DMS 273 treated with DMSO at 0.1 percent for 48 hours (cell line): ENCODE measurements around the gene MRPS31.

Experiments
- DNase-seq: peaks from one replicate; lab custom pipeline; 2025; lab: John Stamatoyannopoulos, UW

The MRPS31 gene

GRCh38 chr13:40770934-40771618, at the start of gene MRPS31:
Gene MRPS31, minus strand, starts transcription at chr13:40771190. Its CDS starts 54 bp downstream, at chr13:40771136.
- peak; percentile 80 for DNase-seq

- DNase-seq = no peak
These were observed 48.9 kb upstream of the MRPS31 start for GRCh38 chr13:40819797-40820315.

DNA sequence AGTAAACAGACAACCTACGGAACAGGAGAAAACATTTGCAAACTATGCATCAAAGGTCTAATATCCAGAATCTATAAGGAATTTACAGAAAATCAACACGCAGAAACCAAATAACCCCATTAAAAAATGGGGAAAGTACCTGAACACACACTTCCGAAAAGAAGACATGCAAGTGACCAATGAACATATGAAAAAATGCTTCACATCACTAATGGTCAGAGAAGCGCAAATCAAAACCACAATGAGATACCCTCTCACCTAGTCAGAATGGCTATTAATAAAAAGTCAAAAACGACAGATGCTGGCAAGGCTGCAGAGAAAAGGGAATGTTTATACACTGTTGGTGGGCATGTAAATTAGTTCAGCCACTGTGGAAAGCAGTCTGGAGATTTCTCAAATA, 47.9 kb upstream of the MRPS31 start:
- no peak for DNase-seq

- DNase-seq = no peak
These were observed 43.8 kb upstream of the MRPS31 start for GRCh38 chr13:40814803-40815202.

DNA sequence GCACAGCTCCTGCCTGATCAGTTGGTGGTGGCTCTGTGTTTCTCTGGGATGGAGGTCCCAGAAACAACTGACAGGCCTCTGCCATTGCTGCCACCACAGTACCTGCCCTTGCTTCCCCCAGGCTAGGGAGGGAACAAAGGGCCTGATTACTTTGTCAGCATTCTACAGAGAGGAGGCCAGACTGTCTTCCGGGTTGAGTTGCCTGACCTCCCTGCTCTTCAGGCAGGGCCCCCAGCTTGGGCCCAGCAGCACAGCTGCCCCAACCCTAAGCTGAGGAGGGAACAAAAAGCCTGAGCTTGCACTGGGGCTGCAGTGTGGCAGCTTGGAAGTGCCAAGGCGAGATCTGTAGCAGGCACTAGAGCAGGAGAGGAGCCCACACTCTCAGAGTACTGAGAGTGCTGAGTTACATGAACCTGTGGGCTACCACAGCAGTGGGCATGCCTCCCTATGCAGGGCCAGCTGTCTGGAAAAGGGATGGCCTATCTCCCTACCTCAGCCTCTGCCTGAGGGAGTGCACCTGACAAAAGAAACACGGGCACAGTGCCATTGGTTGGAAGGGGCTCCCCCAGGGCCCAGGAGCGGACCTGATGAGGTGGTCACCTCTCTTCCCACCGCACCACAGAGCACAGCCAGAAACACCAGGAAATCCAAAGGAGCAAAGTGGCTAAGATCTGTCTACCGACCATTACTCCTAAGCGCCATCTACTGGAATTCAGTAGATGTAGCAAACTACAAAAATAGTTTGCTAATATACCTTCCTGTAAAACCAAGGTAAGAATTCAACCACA, 42.9 kb upstream of the MRPS31 start:
- no peak for DNase-seq

DNA sequence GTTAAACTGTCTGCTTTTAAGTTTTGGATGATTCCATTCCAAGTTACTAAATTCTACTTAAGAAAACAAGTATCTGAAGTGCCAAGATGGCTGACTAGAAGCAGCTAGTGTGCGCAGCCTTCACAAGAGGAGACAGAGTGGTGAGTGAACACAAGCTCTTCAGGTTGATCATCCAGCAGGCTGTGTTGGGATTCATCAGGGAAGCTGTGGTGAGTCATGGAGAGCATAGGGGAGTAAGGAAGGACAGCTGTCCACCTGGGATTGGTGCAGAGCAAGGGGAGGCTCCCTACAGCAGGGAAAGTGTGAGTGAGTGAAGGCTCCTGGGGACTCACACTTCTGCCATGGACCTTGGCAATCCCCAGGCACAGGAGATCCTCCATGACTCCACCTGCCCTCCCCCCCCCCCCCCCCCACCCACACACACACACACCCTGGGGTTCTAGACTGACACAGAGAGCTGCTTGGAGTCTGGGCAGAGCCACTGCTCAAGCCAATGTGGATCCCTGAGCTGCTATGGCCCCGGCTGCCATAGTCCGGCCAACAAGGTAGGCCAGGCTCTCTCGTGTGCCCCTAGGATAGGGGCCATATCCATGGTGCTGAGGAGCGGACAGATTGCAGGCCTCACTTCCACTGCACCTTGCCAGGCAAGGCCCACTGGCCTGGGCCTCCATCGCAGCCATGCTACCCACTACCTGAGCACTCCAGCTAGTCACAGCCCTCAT, 41.9 kb upstream of the MRPS31 start:
- DNase-seq = no peak

DNA sequence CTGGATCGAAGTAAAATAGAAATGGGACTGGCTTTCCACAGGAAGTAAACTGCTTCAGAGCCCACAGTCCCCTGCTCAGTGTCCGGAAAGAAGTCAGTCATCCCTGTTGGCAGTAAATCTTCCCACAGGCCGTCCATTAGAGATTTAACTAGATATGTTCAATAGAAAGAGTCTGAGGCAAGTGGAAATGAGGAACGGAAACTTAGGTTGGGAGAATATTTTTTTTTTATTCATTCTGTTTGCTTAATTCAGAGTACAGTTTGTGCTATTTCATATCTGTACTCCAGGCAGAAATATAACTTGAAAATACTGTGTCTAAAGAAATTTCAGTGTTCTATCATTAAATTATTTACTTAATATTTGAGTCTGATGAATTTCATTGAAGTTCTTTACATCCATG, 41.1 kb upstream of the MRPS31 start:
- DNase-seq = no peak

DNA sequence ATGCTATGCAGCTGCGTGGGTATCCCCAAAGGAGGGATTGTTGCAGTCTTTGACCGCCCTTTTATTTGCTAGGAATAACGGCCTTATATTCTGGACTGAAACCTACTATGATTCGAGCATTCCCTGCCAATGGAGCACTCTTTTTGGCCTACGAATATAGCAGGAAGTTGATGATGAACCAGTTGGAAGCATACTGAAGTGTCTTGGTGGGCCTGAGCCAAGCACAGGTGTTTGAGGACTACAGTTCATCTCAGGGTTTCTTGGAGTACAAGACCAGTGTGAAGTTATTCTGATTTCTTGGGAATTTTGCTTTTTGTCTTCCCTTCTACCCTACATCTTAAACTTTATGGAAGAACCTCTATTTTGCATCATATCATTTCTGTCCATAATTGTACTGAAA, 38.5 kb upstream of the MRPS31 start:
- DNase-seq = no peak

- DNase-seq = no peak
These were observed 35.3 kb upstream of the MRPS31 start for GRCh38 chr13:40806241-40806640.

DNA sequence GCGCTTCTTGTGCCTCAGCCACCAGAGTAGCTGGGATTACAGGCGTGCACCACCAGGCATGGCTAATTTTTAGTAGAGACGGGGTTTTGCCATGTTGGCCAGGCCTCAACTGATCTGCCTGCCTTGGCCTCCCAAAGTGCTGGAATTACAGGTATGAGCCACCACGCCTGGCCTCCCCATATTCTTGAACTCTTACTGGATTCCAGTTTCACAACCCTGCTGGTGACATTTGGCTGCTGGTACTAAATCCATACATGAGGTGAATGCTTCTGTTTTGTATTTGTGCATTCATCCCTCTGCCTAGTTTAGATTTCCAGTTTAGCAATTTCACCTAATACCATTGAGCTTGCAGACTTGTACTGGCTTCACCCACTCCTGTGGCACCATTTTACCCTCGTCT, 32.3 kb upstream of the MRPS31 start:
- no peak for DNase-seq

GRCh38 chr13:40801255-40802217, 30.5 kb upstream of the MRPS31 start:
- no peak for DNase-seq

GRCh38 chr13:40800559-40800958, 29.6 kb upstream of the MRPS31 start:
- DNase-seq = no peak

- no peak for DNase-seq
These were observed 28.5 kb upstream of the MRPS31 start for GRCh38 chr13:40799508-40799907.

DNA sequence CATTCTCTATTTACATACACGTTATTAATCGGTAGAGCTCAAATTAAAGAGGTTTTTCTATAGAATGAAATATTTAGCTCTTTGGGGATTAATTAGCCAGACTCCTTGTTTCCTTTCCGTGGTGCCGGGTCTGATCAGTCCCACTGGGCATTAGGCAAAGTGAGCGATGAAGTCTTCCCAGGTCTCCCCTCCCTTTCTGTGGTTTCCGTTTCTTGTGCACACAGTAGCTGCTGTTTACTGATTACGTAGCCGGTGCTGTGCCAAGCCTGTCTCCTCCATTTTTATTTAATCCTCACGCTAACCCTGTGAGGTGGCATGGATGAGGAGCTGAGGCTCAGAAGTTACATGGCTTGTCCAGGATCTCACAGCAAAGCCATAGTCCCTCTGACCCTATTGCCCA, 27.4 kb upstream of the MRPS31 start:
- DNase-seq = no peak

- no peak for DNase-seq
These were observed 25.7 kb upstream of the MRPS31 start for GRCh38 chr13:40796649-40797048.

- DNase-seq = no peak
These were observed 23.7 kb upstream of the MRPS31 start for GRCh38 chr13:40794414-40795368.

- DNase-seq = no peak
These were observed 22.3 kb upstream of the MRPS31 start for GRCh38 chr13:40793339-40793738.

DNA sequence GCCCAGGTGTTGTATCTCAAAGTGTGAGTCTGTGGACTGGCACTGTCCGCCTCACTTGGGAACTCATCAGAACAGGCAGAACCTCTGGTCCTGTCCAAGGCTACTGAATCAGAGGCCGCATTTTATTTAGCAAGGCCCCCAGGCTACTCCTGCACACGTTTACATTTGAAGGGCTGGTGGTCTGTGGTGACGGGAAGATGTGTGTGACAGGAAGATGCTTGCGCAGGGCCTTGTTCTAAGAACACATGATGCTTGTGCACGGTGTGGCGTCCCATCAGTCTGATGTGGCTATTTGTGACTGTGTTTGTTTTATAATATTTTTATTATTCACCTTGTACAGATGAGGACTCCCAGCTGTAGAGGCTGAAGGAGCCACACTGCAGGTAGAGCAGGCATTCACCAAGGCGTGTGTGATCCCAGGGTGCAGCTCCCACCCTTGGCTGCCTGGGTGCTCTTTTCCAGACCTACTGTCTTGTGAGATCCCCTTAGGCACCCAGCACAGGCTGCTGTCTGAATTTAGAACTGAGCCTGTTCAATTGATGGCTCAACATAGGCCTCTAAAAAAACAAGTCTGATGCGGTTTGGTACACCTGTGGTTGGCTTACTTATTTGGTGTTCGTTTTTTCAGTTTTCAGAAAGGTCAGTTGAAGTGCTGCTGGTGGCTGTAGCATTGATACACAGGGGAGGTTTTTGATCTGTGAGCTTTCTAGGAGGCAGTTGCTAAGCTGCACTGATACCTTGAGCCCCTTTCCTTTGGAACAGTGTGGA, 21.5 kb upstream of the MRPS31 start:
- DNase-seq = no peak

DNA sequence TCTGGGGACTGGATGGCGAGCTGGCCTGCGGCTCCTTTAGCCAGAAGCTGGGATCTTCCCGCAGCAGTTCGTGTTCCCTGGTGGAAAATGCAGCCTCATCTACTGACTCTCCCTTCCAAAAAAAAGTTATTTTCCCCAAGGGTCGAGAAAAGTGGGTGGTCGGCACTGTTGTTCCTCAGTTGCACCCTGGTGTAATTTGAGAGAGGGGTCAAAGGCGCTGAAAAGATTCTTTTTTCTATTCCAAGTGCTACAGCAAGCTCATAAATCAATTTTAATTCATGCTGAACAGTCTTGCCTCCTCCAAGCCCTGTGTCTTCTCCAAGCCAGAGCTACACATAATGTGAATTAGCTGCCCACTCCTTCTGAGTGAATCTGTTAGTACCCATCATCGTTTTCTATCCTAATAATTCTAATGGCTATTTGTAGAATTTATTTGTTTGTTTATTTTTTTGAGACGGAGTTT, 19.2 kb upstream of the MRPS31 start:
- DNase-seq = no peak
